Breast epithelium (tissue), 3 donors: ENCODE measurements around the gene SLC32A1.

Experiments used
- POLR2A ChIP-seq: fragments of 450-650 bp; IDR thresholded peaks from one replicate; pipeline ENCODE4 v1.6.1; 2016; ENCODE audit warnings: antibody characterized with exemption, mild to moderate bottlenecking, moderate library complexity
- POLR2AphosphoS5 ChIP-seq, 3 donors: sonication (generic); formaldehyde crosslinking; IDR thresholded peaks; one replicate each; pipeline ENCODE4 v1.6.1; 2017; ENCODE audit warnings: antibody characterized with exemption in 3 of 3
- TF ChIP-seq, protein P1 (sequence below), 3 donors: fragments of 450-650 bp; IDR thresholded peaks; one replicate each; pipeline ENCODE4 v1.5.1; 2016 to 2017; ENCODE audit warnings: antibody characterized with exemption in 3 of 3, mild to moderate bottlenecking in 3 of 3, moderate library complexity in 3 of 3

DNA sequence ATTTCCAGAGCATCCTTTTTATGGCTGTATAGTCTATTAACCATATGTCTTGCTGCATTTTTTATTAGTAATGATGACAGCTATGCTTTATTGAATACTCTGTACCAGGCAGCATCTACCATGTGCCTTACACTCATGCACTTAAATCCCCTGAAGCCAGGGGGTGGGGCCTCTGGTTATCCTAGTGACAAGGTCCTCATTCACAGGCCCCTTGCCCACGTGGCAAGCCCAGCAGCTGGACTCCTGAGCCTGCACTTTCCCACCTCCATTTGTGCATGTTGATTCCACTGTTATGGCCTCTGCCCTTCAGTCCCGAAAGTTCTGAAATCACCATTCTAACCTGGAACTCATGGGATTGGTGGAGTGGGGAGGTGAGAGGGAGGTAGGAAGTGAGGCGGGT, 46.3 kb downstream of the SLC32A1 start:
- TF ChIP-seq, protein P1, sequence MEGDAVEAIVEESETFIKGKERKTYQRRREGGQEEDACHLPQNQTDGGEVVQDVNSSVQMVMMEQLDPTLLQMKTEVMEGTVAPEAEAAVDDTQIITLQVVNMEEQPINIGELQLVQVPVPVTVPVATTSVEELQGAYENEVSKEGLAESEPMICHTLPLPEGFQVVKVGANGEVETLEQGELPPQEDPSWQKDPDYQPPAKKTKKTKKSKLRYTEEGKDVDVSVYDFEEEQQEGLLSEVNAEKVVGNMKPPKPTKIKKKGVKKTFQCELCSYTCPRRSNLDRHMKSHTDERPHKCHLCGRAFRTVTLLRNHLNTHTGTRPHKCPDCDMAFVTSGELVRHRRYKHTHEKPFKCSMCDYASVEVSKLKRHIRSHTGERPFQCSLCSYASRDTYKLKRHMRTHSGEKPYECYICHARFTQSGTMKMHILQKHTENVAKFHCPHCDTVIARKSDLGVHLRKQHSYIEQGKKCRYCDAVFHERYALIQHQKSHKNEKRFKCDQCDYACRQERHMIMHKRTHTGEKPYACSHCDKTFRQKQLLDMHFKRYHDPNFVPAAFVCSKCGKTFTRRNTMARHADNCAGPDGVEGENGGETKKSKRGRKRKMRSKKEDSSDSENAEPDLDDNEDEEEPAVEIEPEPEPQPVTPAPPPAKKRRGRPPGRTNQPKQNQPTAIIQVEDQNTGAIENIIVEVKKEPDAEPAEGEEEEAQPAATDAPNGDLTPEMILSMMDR (IDR thresholded peaks at IDR 0.05), result no peak
- no peak for TF ChIP-seq POLR2AphosphoS5 (IDR thresholded peaks at IDR 0.05)
- no peak for TF ChIP-seq POLR2A
